NB4 (cell line): ENCODE data around the gene SLC25A5.

Source experiments
- POLR2A ChIP-seq: IDR thresholded peaks from 2 replicates; pipeline ENCODE4 v1.6.1; 2011; ENCODE audit warnings: mild to moderate bottlenecking; ENCODE audit not compliant: insufficient read length; ENCODE audit errors: extremely low read depth
- TF ChIP-seq, protein P1 (sequence below): IDR thresholded peaks from one replicate; pipeline ENCODE4 v1.5.1; 2012; ENCODE audit warnings: low read depth, low read length

DNA sequence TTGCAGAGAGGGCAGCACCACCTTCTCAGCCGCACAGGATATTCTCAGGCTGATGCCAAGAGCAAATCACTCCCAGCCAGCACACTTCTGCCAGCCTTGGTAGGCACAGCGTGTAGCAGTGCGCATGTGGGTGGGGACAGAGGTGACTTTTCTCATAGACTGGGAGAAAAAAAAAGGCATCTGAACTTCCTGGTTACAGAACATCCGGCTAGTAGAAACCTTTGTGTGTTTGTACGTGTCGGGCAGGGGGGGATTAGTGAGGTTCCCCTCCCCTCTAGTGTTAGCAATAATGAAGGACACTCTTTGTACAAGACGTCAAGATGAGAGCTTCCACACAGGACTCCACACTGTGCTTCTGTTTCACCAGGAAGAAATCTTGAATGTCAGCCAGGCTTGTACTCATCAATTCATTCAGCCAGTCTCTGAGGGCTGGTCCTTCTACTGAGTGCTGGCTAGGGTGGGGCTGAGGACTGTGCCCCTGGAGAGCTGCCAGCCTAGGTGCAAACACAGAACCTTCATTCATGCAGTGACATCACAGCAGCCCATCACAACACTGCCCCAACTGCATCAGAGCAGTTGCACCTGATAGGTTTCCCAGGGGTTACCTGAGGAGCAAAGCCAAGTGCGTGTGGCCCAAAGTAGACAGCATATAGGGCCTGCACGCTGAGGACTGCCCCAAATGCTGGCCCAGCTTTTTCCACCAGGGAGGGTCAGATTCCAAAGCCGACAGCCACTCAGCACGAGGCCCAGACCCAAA, 34.7 kb downstream of the SLC25A5 start:
- TF ChIP-seq, protein P1, sequence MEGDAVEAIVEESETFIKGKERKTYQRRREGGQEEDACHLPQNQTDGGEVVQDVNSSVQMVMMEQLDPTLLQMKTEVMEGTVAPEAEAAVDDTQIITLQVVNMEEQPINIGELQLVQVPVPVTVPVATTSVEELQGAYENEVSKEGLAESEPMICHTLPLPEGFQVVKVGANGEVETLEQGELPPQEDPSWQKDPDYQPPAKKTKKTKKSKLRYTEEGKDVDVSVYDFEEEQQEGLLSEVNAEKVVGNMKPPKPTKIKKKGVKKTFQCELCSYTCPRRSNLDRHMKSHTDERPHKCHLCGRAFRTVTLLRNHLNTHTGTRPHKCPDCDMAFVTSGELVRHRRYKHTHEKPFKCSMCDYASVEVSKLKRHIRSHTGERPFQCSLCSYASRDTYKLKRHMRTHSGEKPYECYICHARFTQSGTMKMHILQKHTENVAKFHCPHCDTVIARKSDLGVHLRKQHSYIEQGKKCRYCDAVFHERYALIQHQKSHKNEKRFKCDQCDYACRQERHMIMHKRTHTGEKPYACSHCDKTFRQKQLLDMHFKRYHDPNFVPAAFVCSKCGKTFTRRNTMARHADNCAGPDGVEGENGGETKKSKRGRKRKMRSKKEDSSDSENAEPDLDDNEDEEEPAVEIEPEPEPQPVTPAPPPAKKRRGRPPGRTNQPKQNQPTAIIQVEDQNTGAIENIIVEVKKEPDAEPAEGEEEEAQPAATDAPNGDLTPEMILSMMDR = no peak
- no peak for TF ChIP-seq POLR2A
